ENCODE data around the gene ANKHD1.

The ANKHD1 gene

GRCh38 chr5:140401362-140402257 lies at the start of gene ANKHD1:
Gene ANKHD1, plus strand, starts transcription at chr5:140401833. Its CDS starts 135 bp downstream, at chr5:140401968.
- DNase-seq (ENCODE audit: low spot score): peak; percentile 92

GRCh38 chr5:140355546-140355945 lies 46.1 kb upstream of the ANKHD1 start:
- DNase-seq (ENCODE audit: low spot score): no peak

- no peak for DNase-seq (ENCODE audit: low spot score)
Measured at GRCh38 chr5:140356853-140357725, 44.5 kb upstream of the ANKHD1 start.

- DNase-seq (ENCODE audit: low spot score): peak; percentile 81
Measured at GRCh38 chr5:140357726-140358093, 43.9 kb upstream of the ANKHD1 start.

GRCh38 chr5:140358738-140359310 lies 42.8 kb upstream of the ANKHD1 start:
- DNase-seq (ENCODE audit: low spot score): peak; percentile 61

- DNase-seq (ENCODE audit: low spot score): no peak
Measured at GRCh38 chr5:140360101-140360500, 41.5 kb upstream of the ANKHD1 start, which contains the start of gene SLC4A9. Gene SLC4A9, plus strand, starts transcription at chr5:140360194. Its CDS starts 43 bp downstream, at chr5:140360237.

GRCh38 chr5:140360681-140361479 lies 40.8 kb upstream of the ANKHD1 start:
- DNase-seq (ENCODE audit: low spot score): no peak

- no peak for DNase-seq (ENCODE audit: low spot score)
Measured at GRCh38 chr5:140361901-140362300, 39.7 kb upstream of the ANKHD1 start.

GRCh38 chr5:140362311-140362710 lies 39.3 kb upstream of the ANKHD1 start:
- no peak for DNase-seq (ENCODE audit: low spot score)

GRCh38 chr5:140362875-140363630 lies 38.6 kb upstream of the ANKHD1 start:
- DNase-seq (ENCODE audit: low spot score): peak; percentile 86

- DNase-seq (ENCODE audit: low spot score): no peak
Measured at GRCh38 chr5:140363631-140364471, 37.8 kb upstream of the ANKHD1 start.

- DNase-seq (ENCODE audit: low spot score): no peak
Measured at GRCh38 chr5:140364472-140364765, 37.2 kb upstream of the ANKHD1 start.

GRCh38 chr5:140365282-140365681 lies 36.4 kb upstream of the ANKHD1 start:
- DNase-seq (ENCODE audit: low spot score): no peak

- DNase-seq (ENCODE audit: low spot score): no peak
Measured at GRCh38 chr5:140365941-140366340, 35.7 kb upstream of the ANKHD1 start.

- DNase-seq (ENCODE audit: low spot score): no peak
Measured at GRCh38 chr5:140366589-140367255, 34.9 kb upstream of the ANKHD1 start.

GRCh38 chr5:140367256-140368013 lies 34.2 kb upstream of the ANKHD1 start:
- no peak for DNase-seq (ENCODE audit: low spot score)

- DNase-seq (ENCODE audit: low spot score): no peak
Measured at GRCh38 chr5:140371356-140372151, 30.1 kb upstream of the ANKHD1 start.

GRCh38 chr5:140372971-140373487 lies 28.6 kb upstream of the ANKHD1 start:
- DNase-seq (ENCODE audit: low spot score): peak; percentile 60
